ENCODE results near the gene RAB27A. TPM values are rescaled to one million over a fixed set of nuclear protein-coding genes. Genes with fewer than 3 reads are reported as not detected.

Gene RAB27A
- polyA plus RNA-seq (2012; ENCODE audit: insufficient read length, low read depth) = 12.4 TPM

- no peak; the same call in 1 of the 2 replicates for TF ChIP-seq POLR2AphosphoS5 (IDR thresholded peaks at IDR 0.05; ENCODE audit: low read depth, low read length)
- no peak for TF ChIP-seq TAF1 (IDR thresholded peaks at IDR 0.05; ENCODE audit: borderline replicate concordance, insufficient read depth, low read length)
- TF ChIP-seq, protein P1, sequence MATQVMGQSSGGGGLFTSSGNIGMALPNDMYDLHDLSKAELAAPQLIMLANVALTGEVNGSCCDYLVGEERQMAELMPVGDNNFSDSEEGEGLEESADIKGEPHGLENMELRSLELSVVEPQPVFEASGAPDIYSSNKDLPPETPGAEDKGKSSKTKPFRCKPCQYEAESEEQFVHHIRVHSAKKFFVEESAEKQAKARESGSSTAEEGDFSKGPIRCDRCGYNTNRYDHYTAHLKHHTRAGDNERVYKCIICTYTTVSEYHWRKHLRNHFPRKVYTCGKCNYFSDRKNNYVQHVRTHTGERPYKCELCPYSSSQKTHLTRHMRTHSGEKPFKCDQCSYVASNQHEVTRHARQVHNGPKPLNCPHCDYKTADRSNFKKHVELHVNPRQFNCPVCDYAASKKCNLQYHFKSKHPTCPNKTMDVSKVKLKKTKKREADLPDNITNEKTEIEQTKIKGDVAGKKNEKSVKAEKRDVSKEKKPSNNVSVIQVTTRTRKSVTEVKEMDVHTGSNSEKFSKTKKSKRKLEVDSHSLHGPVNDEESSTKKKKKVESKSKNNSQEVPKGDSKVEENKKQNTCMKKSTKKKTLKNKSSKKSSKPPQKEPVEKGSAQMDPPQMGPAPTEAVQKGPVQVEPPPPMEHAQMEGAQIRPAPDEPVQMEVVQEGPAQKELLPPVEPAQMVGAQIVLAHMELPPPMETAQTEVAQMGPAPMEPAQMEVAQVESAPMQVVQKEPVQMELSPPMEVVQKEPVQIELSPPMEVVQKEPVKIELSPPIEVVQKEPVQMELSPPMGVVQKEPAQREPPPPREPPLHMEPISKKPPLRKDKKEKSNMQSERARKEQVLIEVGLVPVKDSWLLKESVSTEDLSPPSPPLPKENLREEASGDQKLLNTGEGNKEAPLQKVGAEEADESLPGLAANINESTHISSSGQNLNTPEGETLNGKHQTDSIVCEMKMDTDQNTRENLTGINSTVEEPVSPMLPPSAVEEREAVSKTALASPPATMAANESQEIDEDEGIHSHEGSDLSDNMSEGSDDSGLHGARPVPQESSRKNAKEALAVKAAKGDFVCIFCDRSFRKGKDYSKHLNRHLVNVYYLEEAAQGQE (IDR thresholded peaks at IDR 0.05; ENCODE audit: insufficient read depth in 1 of 2, low read depth in 2 of 2, low read length in 2 of 2) = no peak
- TF ChIP-seq FOXP2 (optimal IDR thresholded peaks at IDR 0.05; ENCODE audit: borderline replicate concordance, extremely low read depth, extremely low read length, insufficient read depth) = no peak
- TF ChIP-seq SIN3A (IDR thresholded peaks at IDR 0.05; ENCODE audit: borderline replicate concordance, insufficient read depth, low read length) = no peak
Observed at GRCh38 chr15:55289746-55290527, at the start of gene RAB27A. Gene RAB27A, minus strand, starts transcription at chr15:55289813. Its CDS starts 54,879 bp downstream, at chr15:55234934.

DNA sequence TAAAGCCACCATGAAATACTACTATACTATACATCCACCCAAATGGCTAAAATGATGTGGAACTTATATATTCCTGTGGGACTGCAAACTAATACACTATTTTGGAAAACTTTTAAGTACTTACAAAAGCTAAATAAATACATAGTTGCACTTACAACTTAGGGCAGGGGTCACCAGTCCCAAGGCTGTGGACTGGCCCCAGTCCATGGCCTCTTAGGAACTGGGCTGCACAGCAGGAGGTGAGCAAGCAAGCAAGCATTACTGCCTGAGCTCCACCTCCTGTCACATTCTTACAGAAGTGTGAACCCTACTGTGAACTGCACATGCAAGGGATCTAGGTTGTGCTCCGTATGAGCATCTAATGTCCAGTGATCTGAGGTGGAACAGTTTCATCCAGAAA is 47.5 kb upstream of the RAB27A start:
- TF ChIP-seq POLR2AphosphoS5 (IDR thresholded peaks at IDR 0.05; ENCODE audit: low read depth, low read length) = no peak
- no peak for TF ChIP-seq FOXP2 (optimal IDR thresholded peaks at IDR 0.05; ENCODE audit: borderline replicate concordance, extremely low read depth, extremely low read length, insufficient read depth)
- no peak for TF ChIP-seq TAF1 (IDR thresholded peaks at IDR 0.05; ENCODE audit: borderline replicate concordance, insufficient read depth, low read length)
- TF ChIP-seq, protein P1 (IDR thresholded peaks at IDR 0.05; ENCODE audit: insufficient read depth in 1 of 2, low read depth in 2 of 2, low read length in 2 of 2) = no peak
- no peak for TF ChIP-seq SIN3A (IDR thresholded peaks at IDR 0.05; ENCODE audit: borderline replicate concordance, insufficient read depth, low read length)

- TF ChIP-seq, protein P1 (IDR thresholded peaks at IDR 0.05; ENCODE audit: insufficient read depth in 1 of 2, low read depth in 2 of 2, low read length in 2 of 2) = no peak
- TF ChIP-seq TAF1 (IDR thresholded peaks at IDR 0.05; ENCODE audit: borderline replicate concordance, insufficient read depth, low read length) = no peak
- TF ChIP-seq SIN3A (IDR thresholded peaks at IDR 0.05; ENCODE audit: borderline replicate concordance, insufficient read depth, low read length) = no peak
- TF ChIP-seq FOXP2 (optimal IDR thresholded peaks at IDR 0.05; ENCODE audit: borderline replicate concordance, extremely low read depth, extremely low read length, insufficient read depth) = no peak
- TF ChIP-seq POLR2AphosphoS5 (IDR thresholded peaks at IDR 0.05; ENCODE audit: low read depth, low read length) = no peak
Observed at GRCh38 chr15:55334997-55335396, 45.4 kb upstream of the RAB27A start.

GRCh38 chr15:55334371-55334770 is 44.8 kb upstream of the RAB27A start:
- no peak for TF ChIP-seq FOXP2 (optimal IDR thresholded peaks at IDR 0.05; ENCODE audit: borderline replicate concordance, extremely low read depth, extremely low read length, insufficient read depth)
- no peak for TF ChIP-seq TAF1 (IDR thresholded peaks at IDR 0.05; ENCODE audit: borderline replicate concordance, insufficient read depth, low read length)
- TF ChIP-seq, protein P1 (IDR thresholded peaks at IDR 0.05; ENCODE audit: insufficient read depth in 1 of 2, low read depth in 2 of 2, low read length in 2 of 2) = no peak
- TF ChIP-seq POLR2AphosphoS5 (IDR thresholded peaks at IDR 0.05; ENCODE audit: low read depth, low read length) = no peak
- TF ChIP-seq SIN3A (IDR thresholded peaks at IDR 0.05; ENCODE audit: borderline replicate concordance, insufficient read depth, low read length) = no peak

Data from PFSK-1 (cell line).